GM23248 (cell line): ENCODE results near the gene CLCF1. TPM values are rescaled to one million over a fixed set of nuclear protein-coding genes. Genes with fewer than 3 reads are reported as not detected.

Source experiments
- DNase-seq: peaks from one replicate; pipeline ENCODE4 v3.0.0-alpha.2; 2015
- H2AFZ ChIP-seq: fragments of 200-600 bp; sonication (generic); 2 replicates; pipeline ENCODE4 v1.6.1; 2016; ENCODE audit warnings: antibody characterized with exemption
- H3F3A ChIP-seq: fragments of 200-600 bp; sonication (generic); 2 replicates; pipeline ENCODE4 v1.6.1; 2016; ENCODE audit warnings: mild to moderate bottlenecking, antibody characterized with exemption, mixed run types; ENCODE audit not compliant: insufficient read depth
- H3K27ac ChIP-seq: fragments of 200-600 bp; sonication (generic); 2 replicates; pipeline ENCODE4 v1.5.1; 2016; ENCODE audit warnings: mild to moderate bottlenecking
- H3K27me3 ChIP-seq: fragments of 200-600 bp; sonication (generic); replicated peaks from 2 replicates; pipeline ENCODE4 v1.6.1; 2016; ENCODE audit warnings: mild to moderate bottlenecking; ENCODE audit not compliant: insufficient read depth
- H3K36me3 ChIP-seq: fragments of 200-600 bp; sonication (generic); 2 replicates; pipeline ENCODE4 v1.6.1; 2016; ENCODE audit warnings: low read depth, mild to moderate bottlenecking
- H3K4me1 ChIP-seq: fragments of 200-600 bp; sonication (generic); 2 replicates; pipeline ENCODE4 v1.6.1; 2016; ENCODE audit warnings: mild to moderate bottlenecking; ENCODE audit not compliant: insufficient read depth
- H3K4me2 ChIP-seq: fragments of 200-600 bp; sonication (generic); one replicate; pipeline ENCODE4 v1.6.1; 2016; ENCODE audit warnings: mild to moderate bottlenecking; ENCODE audit not compliant: unreplicated experiment
- H3K4me3 ChIP-seq: fragments of 200-600 bp; sonication (generic); 2 replicates; pipeline ENCODE4 v1.5.1; 2016; ENCODE audit warnings: mild to moderate bottlenecking
- H3K79me2 ChIP-seq: fragments of 200-600 bp; sonication (generic); 2 replicates; pipeline ENCODE4 v1.6.1; 2016; ENCODE audit warnings: mild to moderate bottlenecking; ENCODE audit not compliant: insufficient read depth
- H3K9ac ChIP-seq: fragments of 200-600 bp; sonication (generic); 2 replicates; pipeline ENCODE4 v1.6.1; 2016; ENCODE audit warnings: mild to moderate bottlenecking
- H3K9me2 ChIP-seq: fragments of 200-600 bp; sonication (generic); 2 replicates; pipeline ENCODE4 v1.6.1; 2016; ENCODE audit warnings: mixed run types, mild to moderate bottlenecking, moderate library complexity; ENCODE audit not compliant: insufficient read depth
- H3K9me3 ChIP-seq: fragments of 200-600 bp; sonication (generic); one replicate; pipeline ENCODE4 v1.6.1; 2017; ENCODE audit warnings: low read depth
- H4K20me1 ChIP-seq: fragments of 200-600 bp; sonication (generic); 2 replicates; pipeline ENCODE4 v1.6.0; 2016; ENCODE audit not compliant: insufficient read depth
- EZH2 ChIP-seq: fragments of 200-600 bp; sonication (generic); IDR thresholded peaks from 2 replicates; pipeline ENCODE4 v1.6.1; 2018; ENCODE audit warnings: antibody characterized with exemption, mild to moderate bottlenecking; ENCODE audit not compliant: insufficient read depth, poor library complexity, severe bottlenecking
- EZH2phosphoT487 ChIP-seq: fragments of 200-600 bp; sonication (generic); IDR thresholded peaks from 2 replicates; pipeline ENCODE4 v1.6.1; 2018; ENCODE audit warnings: antibody characterized with exemption, moderate library complexity, mild to moderate bottlenecking, low read depth; ENCODE audit not compliant: insufficient read depth
- WGBS, 2 experiments: methylation state at CpG; one replicate each; pipeline ENCODE4 v1.1.6; 2015 to 2017; ENCODE audit warnings: low lambda C conversion rate in 2 of 2, low coverage in 1 of 2; ENCODE audit errors: missing lambda C conversion rate in 2 of 2; 5-methylcytosine and 5-hydroxymethylcytosine counted together
- in situ Hi-C: fragments of 300-500 bp; cut with MboI; formaldehyde crosslinking; loops from 2 replicates; pipeline ENCODE4 v1.15.0; 2020
- polyA plus RNA-seq: library from polyadenylated mRNA; unstranded; fragments of >200 nt; fragmentation: Nextera tagmentation; extraction: Ambion mirVana; gene quantifications from 2 replicates; pipeline ENCODE4 v1.2.1, GENCODE V29; 2016
- total RNA-seq: library from RNA; depleted of rRNA; stranded (reverse); fragments of >200 nt; shearing (Covaris generic); gene quantifications from 2 replicates; pipeline ENCODE4 v1.2.3, GENCODE V29; 2014

The CLCF1 gene
- total and polyA plus RNA-seq, 2 experiments from 2014 or later = 20.0 to 39.1 TPM

DNA sequence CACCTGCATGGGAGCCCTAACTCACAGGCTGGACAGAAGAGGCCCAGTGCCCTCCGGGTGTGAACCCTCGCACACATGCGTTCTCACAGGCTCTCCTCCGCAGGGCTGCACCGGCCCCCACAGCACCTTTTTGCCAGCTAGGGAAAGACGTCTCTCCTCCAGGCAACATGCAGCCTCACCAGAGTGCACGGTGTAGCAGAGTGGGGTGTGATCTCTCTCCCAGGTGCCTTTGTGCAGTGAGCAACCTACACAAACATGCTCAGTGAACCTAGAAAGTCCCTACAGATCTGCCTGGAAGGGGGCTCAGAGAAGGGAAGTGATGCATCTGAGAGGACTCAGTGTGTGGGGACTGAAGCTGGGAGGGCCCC lies 38.4 kb upstream of the CLCF1 start:
- no peaks in the 10 kb centered on the region for H3K4me1 ChIP-seq
- H3K27me3 ChIP-seq = peaks cover 23% of the 10 kb centered on the region
- TF ChIP-seq EZH2phosphoT487 = no peak
- no peak for TF ChIP-seq EZH2
- 30 to 36% methylated on average over 7 of the region's 7 CpGs for WGBS, 2 experiments
- no peak overlapping the region for H3K27ac ChIP-seq
- no peak for DNase-seq
- no peaks in the 10 kb centered on the region for H4K20me1 ChIP-seq
- no peak overlapping the region for H3K4me3 ChIP-seq
- no peak overlapping the region for H3K4me2 ChIP-seq
- no peak overlapping the region for H3K9ac ChIP-seq
- H2AFZ ChIP-seq = no peak overlapping the region
- H3F3A ChIP-seq = no peaks in the 10 kb centered on the region
- H3K9me2 ChIP-seq = no peaks in the 10 kb centered on the region
- no peaks in the 10 kb centered on the region for H3K36me3 ChIP-seq
- no peaks in the 10 kb centered on the region for H3K9me3 ChIP-seq
- no peaks in the 10 kb centered on the region for H3K79me2 ChIP-seq
- in situ Hi-C loops = no loop called here

DNA sequence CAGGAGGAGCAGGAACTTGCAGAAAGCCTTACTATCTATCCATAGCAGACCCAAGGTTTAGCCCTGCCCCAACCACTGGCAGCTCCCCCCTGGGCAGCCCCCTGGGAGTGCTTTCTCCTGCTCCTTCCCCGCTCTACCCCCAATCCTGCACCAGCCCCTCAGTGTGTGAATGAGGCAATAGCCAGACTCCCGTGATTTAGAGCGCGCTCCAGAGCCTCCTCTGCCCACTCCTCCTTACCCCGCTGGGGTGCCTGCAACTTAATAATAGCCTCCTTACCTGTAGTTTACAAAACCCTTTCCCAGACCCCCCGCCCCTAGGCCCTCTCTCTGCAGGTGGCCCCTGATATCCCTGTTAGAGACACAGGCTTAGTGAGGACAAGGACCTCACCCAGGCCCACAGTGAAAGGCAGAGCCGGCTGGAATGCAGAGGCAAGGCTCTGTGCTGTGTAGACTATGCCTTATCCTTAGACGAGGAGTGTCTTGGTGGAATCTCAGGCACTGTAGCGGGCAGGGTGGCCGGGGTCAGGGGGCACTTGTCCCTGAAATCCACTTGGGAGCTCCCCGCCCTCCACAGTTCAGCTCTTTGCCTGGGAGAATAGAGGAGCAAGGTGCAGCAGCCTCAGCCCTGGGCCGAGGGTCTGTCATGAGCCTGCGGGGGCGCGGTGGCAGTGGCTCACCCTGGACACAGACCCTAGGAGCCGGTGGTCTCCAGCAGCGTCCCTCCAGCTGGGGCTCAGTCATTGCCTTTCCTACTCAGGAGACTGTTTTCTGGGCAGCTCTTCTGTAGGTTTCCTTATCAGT lies 37.8 kb upstream of the CLCF1 start:
- no peaks in the 10 kb centered on the region for H3K9me2 ChIP-seq
- no peak overlapping the region for H2AFZ ChIP-seq
- no peaks in the 10 kb centered on the region for H4K20me1 ChIP-seq
- DNase-seq = no peak
- H3K9me3 ChIP-seq = no peaks in the 10 kb centered on the region
- H3K27me3 ChIP-seq = peaks cover 23% of the 10 kb centered on the region
- no peak overlapping the region for H3K4me2 ChIP-seq
- H3K36me3 ChIP-seq = no peaks in the 10 kb centered on the region
- H3F3A ChIP-seq = no peaks in the 10 kb centered on the region
- H3K79me2 ChIP-seq = no peaks in the 10 kb centered on the region
- WGBS, 2 experiments = 48 to 55% methylated on average over 17 of the region's 17 CpGs
- H3K4me1 ChIP-seq = no peaks in the 10 kb centered on the region
- H3K9ac ChIP-seq = no peak overlapping the region
- H3K4me3 ChIP-seq = no peak overlapping the region
- in situ Hi-C loops = no loop called here
- no peak for TF ChIP-seq EZH2phosphoT487
- no peak for TF ChIP-seq EZH2
- H3K27ac ChIP-seq = no peak overlapping the region

DNA sequence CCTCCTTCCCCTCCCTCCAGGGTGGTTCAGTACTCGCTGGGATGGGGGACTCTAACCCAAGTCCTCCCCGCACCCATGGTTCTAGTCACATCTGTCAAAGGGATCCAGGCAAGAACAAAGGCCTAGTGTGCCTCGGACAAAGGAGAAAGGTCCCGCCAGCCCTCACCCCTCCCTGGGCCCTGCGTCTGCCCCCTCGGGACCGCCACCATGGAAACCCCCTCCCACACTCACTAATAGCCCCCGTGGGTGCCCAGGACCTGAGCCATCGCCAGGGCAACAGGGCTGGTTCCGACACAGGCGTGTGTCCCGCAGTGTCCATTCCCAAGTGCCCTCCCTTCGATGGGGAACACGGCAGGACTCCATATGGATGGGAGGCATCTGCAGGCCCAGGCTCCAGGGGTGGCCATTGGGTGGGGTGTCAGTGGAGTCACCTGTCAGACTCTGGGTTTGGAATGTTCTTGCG lies 37.0 kb upstream of the CLCF1 start:
- Histone ChIP-seq H4K20me1 (no peaks in the 10 kb centered on the region), H3K9me3 (no peaks in the 10 kb centered on the region), H3K9ac (no peak overlapping the region), H3K27ac (no peak overlapping the region), H2AFZ (no peak overlapping the region), H3F3A (no peaks in the 10 kb centered on the region), H3K36me3 (no peaks in the 10 kb centered on the region), H3K79me2 (no peaks in the 10 kb centered on the region), H3K9me2 (no peaks in the 10 kb centered on the region), H3K4me3 (no peak overlapping the region), H3K4me1 (no peaks in the 10 kb centered on the region), H3K4me2 (no peak overlapping the region), H3K27me3 (peaks cover 23% of the 10 kb centered on the region)
- DNase-seq = no peak
- TF ChIP-seq EZH2phosphoT487 (no peak), EZH2 (no peak)
- in situ Hi-C loops = no loop called here
- 41 to 53% methylated on average over 10 to 15 of the region's 15 CpGs for WGBS, 2 experiments

DNA sequence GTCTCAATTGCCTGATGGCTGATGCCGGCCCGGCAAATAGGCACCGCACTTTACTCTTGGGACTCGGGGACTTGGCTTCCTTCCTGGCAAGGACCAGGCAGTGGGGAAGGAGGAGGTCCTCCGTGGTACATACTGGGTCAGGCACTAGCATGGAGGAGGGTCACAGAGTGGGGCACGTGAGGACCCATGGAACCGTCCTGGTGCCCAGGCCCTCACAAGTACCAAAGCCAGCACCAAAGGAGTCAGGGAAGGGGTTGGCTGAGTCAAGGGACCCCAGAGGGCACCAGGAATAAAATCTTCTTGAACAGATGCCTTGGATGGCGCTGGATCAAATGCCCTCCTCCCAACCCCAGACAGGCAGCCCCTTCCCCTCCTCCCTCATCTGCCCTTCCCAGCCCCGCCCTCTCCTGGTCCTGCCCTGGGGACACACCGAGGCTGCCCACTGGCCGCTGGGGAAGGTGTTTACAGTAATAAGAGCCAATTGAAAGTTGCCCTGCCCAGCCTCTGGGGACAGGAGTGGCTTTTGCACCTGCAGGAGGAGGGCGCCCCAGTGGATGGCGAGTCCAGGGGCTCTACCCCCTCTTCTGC lies 36.5 kb upstream of the CLCF1 start:
- H3F3A ChIP-seq = no peaks in the 10 kb centered on the region
- 26 to 28% methylated on average over 11 to 13 of the region's 13 CpGs for WGBS, 2 experiments
- H3K36me3 ChIP-seq = no peaks in the 10 kb centered on the region
- no peak for TF ChIP-seq EZH2
- no peak for TF ChIP-seq EZH2phosphoT487
- H3K4me2 ChIP-seq = no peak overlapping the region
- no peaks in the 10 kb centered on the region for H3K4me1 ChIP-seq
- H3K4me3 ChIP-seq = no peak overlapping the region
- DNase-seq = no peak
- peaks cover 23% of the 10 kb centered on the region for H3K27me3 ChIP-seq
- H4K20me1 ChIP-seq = no peaks in the 10 kb centered on the region
- H2AFZ ChIP-seq = no peak overlapping the region
- no peaks in the 10 kb centered on the region for H3K9me3 ChIP-seq
- H3K9ac ChIP-seq = no peak overlapping the region
- in situ Hi-C loops = no loop called here
- H3K79me2 ChIP-seq = no peaks in the 10 kb centered on the region
- H3K9me2 ChIP-seq = no peaks in the 10 kb centered on the region
- no peak overlapping the region for H3K27ac ChIP-seq
